Rectal smooth muscle tissue (tissue), 1 donor: ENCODE results near the gene SLC25A18.
"Not testable (repeated sequence)": the region's sequence is repeated elsewhere in the genome, so short reads cannot be mapped to it uniquely, and the experiment has no call there.

Source experiments
- H3K27ac ChIP-seq: one replicate; pipeline ENCODE4 v1.7.0; 2013; ENCODE audit warnings: low read depth, low read length, inconsistent platforms
- H3K27me3 ChIP-seq: one replicate; pipeline ENCODE4 v1.7.0; 2013; ENCODE audit warnings: low read length; ENCODE audit not compliant: control insufficient read depth, insufficient read depth
- H3K36me3 ChIP-seq: one replicate; pipeline ENCODE4 v1.7.0; 2013; ENCODE audit warnings: low read length; ENCODE audit not compliant: control insufficient read depth, insufficient read depth
- H3K4me1 ChIP-seq: one replicate; pipeline ENCODE4 v1.7.0; 2013; ENCODE audit warnings: low read length; ENCODE audit not compliant: control insufficient read depth, insufficient read depth
- H3K4me3 ChIP-seq: one replicate; pipeline ENCODE4 v1.7.0; 2013; ENCODE audit warnings: low read length
- H3K9ac ChIP-seq: one replicate; pipeline ENCODE4 v1.7.0; 2013; ENCODE audit warnings: low read length

The SLC25A18 gene

DNA sequence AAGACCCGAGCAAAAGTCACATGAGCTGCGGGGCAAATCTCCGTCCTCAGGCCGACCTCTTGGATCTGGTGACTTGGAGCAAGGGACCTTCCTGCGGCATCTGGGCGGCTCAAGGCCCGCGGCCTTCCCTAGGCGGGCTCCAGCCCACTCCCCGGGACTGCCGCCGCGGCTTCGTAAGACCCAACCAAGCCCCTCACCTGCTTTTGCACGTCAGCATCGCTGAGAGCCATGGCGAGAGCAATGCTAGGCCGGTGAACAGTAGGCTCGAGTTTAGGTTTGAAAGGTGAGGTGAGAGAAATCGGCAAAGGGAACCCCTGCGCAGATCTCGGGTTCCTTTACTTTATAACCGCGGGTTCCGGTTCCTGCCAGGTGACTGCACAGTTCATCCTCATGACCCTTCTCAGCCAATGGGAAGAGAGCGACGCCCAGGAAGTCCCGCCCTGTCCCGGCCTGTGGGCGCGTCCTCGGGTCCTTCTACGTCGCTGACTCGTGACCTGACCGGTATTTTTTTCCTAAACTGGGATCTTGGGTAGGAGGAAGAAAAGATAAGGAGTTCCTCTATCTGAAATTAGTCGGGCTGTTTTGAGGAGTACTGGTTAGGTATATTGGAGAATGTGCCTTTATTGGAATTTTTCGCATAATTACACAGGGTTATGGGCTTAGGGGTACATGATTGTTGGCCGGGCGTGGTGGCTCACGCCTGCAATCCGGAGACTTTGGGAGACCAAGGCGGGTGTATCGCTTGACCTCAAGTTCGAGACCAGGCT lies 65.3 kb downstream of the SLC25A18 start, which contains the start of gene ATP6V1E1:
Gene ATP6V1E1 (minus strand): TSS at position 344 of the 767 bp plus-strand sequence. CDS start 114 bp downstream, at position 230.
- Histone ChIP-seq H3K27ac (peak within 1 kb of the TSS; percentile 96), H3K4me1 (peaks cover 8% of the 10 kb centered on the region), H3K36me3 (peaks cover 3% of the 10 kb centered on the region), H3K9ac (peak within 1 kb of the TSS; percentile 100), H3K4me3 (peak within 1 kb of the TSS; percentile 100), H3K27me3 (no peaks in the 10 kb centered on the region)

DNA sequence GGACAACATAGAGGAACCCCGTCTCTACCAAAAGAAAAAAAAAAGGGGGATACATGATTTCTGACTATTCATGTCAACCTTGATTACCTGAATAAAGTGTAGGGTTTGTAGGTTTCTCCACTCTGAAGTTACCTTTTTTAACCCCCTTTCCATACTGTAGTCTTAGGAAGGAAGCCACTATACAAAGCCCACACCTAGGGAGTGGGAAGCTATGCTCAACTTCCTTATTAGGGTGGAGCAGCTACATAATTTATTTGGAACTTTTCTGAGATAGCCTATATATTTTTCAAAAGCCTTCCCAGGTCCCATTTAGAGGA lies 65.8 kb downstream of the SLC25A18 start:
- H3K36me3 ChIP-seq: peaks cover 3% of the 10 kb centered on the region
- H3K27ac ChIP-seq: peak overlapping the region; percentile 96
- peaks cover 8% of the 10 kb centered on the region for H3K4me1 ChIP-seq
- peak overlapping the region; percentile 89 for H3K4me3 ChIP-seq
- peak overlapping the region; percentile 66 for H3K9ac ChIP-seq
- no peaks in the 10 kb centered on the region for H3K27me3 ChIP-seq

DNA sequence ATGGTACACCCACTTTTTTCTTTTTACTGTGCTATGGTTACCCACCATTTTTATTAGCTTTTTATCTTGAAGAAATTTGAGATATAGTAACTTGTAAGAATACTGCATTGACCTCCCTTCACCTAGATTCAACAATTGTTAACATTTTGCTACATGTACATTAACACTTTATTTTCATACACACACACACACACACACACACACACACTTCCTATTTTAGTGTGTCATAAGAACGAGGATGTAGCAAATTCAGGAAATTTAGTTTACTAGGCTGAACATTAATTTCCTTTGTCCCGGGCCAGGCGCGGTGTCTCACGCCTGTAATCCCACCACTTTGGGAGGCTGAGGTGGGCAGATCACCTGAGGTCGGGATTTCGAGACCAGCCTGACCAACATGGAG lies 66.3 kb downstream of the SLC25A18 start:
- Histone ChIP-seq H3K4me1 (peaks cover 8% of the 10 kb centered on the region), H3K4me3 (no peak overlapping the region), H3K9ac (no peak overlapping the region), H3K27ac (no peak overlapping the region), H3K27me3 (no peaks in the 10 kb centered on the region), H3K36me3 (peaks cover 3% of the 10 kb centered on the region)

DNA sequence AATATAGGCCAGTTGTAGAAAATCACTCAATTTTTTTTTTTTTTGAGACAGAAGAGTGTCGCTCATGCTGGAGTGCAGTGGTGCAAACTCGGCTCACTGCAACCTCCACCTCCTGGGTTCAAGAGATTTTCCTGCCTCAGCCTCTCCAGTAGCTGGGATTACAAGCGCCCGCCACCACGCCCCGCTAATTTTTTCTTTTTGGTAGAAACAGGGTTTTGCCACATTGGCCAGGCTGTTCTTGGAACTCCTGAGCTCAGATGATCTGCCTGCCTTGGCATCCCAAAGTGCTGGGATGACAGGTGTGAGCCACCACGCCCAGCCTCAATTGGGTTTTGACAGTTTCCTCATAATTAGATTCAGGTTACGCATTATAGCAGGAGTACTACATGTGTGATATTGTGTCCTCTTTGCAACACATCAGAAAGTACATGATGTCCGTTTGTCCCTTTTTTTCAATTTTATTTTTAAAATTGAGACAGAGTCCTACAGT lies 67.8 kb downstream of the SLC25A18 start:
- H3K27me3 ChIP-seq: no peaks in the 10 kb centered on the region
- no peak overlapping the region for H3K27ac ChIP-seq
- no peak overlapping the region for H3K4me3 ChIP-seq
- peaks cover 3% of the 10 kb centered on the region for H3K36me3 ChIP-seq
- no peak overlapping the region for H3K9ac ChIP-seq
- peaks cover 8% of the 10 kb centered on the region for H3K4me1 ChIP-seq

DNA sequence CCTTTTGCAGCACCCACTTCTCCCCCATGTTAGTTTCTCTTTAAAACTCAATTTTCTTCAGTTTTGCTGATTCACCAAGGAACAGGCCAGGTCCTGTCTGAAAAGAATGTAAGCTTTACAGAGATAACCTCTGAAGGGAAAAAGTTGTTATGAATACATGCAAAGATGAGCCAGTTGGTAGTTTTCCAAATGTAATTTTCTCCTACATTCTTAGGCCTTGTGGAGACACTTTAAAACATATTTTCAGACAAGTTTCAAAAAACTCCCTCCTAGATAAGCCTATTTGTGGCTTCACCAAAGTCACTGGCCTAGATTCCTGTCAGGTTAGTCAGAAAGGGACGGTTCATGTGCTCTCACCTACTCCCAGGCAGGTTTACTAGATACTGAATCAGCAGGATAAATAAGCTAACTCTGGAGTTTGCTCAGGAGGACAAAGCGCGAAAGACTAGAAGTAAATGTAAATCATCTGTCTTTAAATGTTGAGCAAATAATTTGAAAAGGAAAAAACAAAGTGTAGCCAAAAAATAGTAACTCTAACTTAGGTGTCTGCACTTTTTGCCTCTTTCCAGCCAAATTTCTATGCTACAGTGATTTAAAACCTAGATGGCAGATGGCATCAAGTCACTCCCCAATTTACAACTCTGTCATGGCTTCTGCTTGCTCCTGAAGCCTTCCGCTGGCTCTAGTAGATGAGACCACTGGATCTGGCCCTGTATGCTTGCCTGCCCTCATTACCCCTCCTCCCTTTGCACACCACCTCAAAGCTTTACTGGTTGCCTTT lies 70.1 kb downstream of the SLC25A18 start:
- Histone ChIP-seq H3K4me1 (peaks cover 11% of the 10 kb centered on the region), H3K36me3 (peaks cover under 1% of the 10 kb centered on the region), H3K9ac (no peak overlapping the region), H3K27me3 (no peaks in the 10 kb centered on the region), H3K4me3 (no peak overlapping the region), H3K27ac (no peak overlapping the region)

DNA sequence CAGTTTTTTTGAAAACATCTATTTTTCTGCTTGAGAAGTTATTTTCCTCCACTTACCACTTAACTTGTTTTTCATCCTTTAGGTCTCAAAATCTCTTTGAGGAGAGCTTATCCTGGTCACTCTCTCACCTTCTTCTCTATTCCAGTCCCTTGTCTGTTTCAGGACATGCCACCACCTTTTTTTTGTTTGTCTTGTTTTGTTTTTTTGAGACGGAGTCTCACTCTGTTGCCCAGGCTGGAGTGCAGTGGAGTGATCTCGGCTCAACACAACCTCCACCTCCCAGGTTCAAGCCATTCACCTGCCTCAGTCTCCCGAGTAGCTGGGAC lies 70.7 kb downstream of the SLC25A18 start:
- Histone ChIP-seq H3K9ac (no peak overlapping the region), H3K36me3 (no peaks in the 10 kb centered on the region), H3K4me3 (no peak overlapping the region), H3K27ac (no peak overlapping the region), H3K27me3 (no peaks in the 10 kb centered on the region), H3K4me1 (peaks cover 10% of the 10 kb centered on the region)

DNA sequence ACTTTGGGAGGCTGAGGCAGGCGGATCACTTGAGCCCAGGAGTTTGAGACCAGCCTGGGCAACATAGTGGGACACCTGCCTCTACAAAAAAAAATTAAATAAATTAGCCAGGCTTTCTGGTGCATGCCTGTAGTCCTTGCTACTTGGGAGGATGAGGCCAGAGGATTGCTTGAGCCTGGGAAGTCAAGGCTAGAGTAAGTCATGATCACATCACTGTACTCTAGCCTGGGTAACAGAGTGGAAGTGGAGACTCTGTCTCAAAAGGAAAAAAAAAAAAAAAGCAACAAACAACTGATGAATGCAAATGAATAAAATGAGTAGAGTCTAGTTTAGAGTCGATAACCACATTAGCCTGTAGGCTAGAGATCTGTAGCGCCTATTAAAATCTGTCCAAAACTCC lies 71.4 kb downstream of the SLC25A18 start:
- H3K4me3 ChIP-seq: no peak overlapping the region
- peaks cover 12% of the 10 kb centered on the region for H3K4me1 ChIP-seq
- H3K36me3 ChIP-seq: no peaks in the 10 kb centered on the region
- H3K27me3 ChIP-seq: no peaks in the 10 kb centered on the region
- no peak overlapping the region for H3K9ac ChIP-seq
- H3K27ac ChIP-seq: no peak overlapping the region

DNA sequence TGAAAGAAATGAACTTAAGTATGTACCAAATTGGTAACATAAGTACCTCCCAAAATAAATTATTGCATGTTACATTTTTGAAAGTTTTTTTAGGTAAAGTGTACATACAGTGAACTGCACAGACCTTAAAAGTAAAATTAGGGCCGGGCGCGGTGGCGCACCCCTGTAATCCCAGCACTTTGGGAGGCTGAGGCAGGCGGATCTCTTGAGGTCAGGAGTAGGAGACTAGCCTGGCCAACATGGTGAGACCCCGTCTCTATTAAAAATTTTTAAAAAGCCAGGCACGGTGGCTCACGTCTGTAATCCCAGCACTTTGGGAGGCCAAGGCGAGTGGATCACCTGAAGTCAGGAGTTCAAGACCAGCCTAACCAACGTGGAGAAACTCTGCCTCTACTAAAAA lies 73.6 kb downstream of the SLC25A18 start:
- H3K27ac ChIP-seq, H3K9ac ChIP-seq, H3K4me3 ChIP-seq, H3K27me3 ChIP-seq, H3K36me3 ChIP-seq: not testable (repeated sequence)
- H3K4me1 ChIP-seq: peaks cover 12% of the 10 kb centered on the region

DNA sequence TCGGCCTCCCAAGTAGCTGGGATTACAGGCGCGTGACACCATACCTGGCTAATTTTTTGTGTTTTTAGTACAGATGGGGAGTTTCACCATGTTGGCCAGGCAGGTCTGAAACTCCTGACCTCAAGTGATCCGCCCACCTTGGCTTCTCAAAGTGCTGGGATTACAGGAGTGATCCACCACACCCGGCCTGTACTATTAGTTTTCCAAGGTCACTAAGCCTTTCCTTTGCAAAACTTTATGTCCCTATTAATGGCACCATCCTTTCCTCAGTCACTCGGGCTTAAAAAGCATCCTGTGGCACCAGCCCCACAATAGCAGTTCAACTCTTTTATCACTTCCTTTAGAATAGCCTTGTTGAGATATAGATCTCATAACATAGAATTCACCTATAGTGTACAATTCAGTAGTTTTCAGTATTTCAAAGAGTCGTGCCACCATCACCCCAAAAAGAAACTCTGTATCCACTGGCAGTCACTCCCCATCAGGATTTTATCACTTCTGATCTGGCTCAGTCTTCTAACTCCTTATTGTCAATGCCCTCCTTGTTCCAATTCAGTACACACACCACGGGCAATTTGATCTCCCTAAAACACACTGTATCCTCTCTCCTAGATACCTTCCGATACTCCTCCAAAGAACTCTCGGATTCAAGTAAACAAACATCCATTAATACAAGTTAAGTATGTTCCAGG lies 74.3 kb downstream of the SLC25A18 start:
- H3K4me3 ChIP-seq: peak overlapping the region; percentile 86
- peak overlapping the region; percentile 81 for H3K9ac ChIP-seq
- H3K27me3 ChIP-seq: no peaks in the 10 kb centered on the region
- H3K27ac ChIP-seq: peak overlapping the region; percentile 94
- H3K36me3 ChIP-seq: no peaks in the 10 kb centered on the region
- H3K4me1 ChIP-seq: peaks cover 12% of the 10 kb centered on the region

DNA sequence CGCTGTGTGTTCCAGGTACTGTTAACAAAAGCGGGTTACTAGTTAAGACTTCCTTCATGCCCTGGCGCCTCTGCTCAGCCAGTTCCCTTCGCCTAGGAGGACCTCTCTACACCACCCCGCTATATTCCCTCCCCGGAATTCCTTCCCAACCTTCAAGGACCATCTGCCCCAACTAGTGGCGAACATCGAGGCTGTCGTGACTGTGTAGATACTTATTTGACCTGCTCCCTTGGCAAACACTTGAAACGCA lies 74.8 kb downstream of the SLC25A18 start:
- Histone ChIP-seq H3K4me3 (peak overlapping the region; percentile 86), H3K27ac (peak overlapping the region; percentile 94), H3K4me1 (peaks cover 12% of the 10 kb centered on the region), H3K36me3 (no peaks in the 10 kb centered on the region), H3K27me3 (no peaks in the 10 kb centered on the region), H3K9ac (peak overlapping the region; percentile 81)

DNA sequence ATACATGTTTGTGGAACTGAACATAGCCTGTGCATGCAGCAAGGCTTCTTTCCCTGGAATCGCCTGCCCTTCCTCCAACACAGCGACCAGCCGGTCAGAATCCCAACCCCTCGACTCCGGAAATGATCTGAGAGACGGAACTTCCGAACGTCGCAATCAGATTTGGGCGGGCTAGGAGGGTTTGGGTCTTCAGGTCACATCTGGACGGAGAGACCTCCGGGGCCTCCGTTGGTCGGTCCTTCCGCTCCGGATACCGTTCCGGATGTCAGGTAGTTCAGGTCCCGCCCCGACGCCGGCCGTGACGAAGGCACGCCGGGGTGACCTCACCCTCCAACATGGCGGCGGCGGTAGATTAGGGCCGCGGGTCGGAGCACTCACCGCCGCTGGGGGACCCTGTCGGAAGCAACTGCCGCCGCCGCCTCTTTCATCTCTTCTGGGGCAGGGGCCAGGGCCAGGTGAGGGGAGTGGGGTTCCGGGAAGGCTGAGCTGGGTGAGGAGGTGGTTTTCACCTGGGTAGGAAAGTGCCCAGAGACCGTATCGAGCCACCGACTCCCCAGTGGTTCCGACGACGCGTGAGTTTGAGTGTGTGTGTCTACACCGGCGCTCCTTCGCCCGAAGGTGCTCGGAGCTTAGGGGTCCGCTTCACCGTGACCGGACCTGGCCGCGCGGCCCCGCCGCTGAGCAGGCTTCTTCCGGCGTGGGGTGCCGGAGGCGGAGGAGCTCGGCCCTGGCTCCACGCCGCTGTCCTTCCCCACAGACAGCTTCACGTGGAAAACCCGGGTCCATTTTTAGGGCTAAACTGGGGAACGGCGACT lies 75.3 kb downstream of the SLC25A18 start, which contains the start of gene BCL2L13:
Gene BCL2L13 (plus strand): TSS at position 326 of the 815 bp plus-strand sequence. CDS start 16,955 bp downstream, outside the sequence.
- peak within 1 kb of the TSS; percentile 99 for H3K9ac ChIP-seq
- H3K4me3 ChIP-seq: peak within 1 kb of the TSS; percentile 86
- H3K27me3 ChIP-seq: no peaks in the 10 kb centered on the region
- H3K4me1 ChIP-seq: peaks cover 12% of the 10 kb centered on the region
- no peaks in the 10 kb centered on the region for H3K36me3 ChIP-seq
- peak within 1 kb of the TSS; percentile 94 for H3K27ac ChIP-seq

DNA sequence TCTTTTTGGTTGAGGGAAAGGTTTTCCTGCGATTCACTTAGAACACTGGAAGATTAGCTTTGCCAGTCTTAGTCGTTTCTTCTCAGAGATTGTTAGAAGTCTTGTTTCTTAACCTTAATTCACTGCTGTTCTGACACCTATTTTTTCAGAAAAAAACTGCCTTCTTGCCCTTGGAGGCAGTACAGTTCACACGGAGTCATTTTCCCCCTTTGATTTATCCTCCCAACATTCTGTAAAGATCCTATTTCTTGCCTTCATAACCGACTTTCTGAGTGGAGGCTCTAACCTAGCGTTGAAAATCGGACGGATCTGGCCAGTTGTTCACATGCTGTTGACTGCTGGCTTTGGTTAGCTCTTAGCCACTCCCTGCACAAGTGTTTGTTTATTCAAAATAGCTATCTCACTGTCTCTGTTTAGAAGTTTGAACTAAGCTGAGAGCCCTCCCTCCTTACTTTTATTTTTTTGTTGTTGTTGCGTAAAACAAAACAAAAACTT lies 76.0 kb downstream of the SLC25A18 start:
- Histone ChIP-seq H3K4me1 (peaks cover 12% of the 10 kb centered on the region), H3K36me3 (no peaks in the 10 kb centered on the region), H3K4me3 (peak overlapping the region; percentile 86), H3K27ac (peak overlapping the region; percentile 94), H3K27me3 (no peaks in the 10 kb centered on the region), H3K9ac (peak overlapping the region; percentile 99)
